ENCODE results near the gene LRMDA.

DNA sequence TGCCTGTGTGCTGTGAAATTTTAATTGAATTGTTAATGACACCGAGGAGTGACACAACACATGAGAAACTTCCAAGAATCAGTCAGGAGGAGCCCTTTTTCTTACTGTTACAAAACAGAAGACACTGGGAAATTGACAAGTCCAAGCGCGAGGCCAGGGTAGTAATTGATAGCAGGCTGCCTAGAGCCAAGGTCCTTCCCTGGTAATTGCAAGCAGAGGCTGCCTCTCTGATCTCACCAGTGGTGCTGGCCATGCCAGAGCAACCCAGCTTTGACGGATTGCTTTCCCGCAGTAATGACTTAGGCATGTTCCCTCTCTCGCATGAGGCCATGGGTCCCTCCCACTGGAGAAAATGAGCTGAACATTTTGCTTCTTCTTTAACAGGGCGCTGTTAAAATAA lies 111.5 kb downstream of the LRMDA start:
- TF ChIP-seq, protein P1, sequence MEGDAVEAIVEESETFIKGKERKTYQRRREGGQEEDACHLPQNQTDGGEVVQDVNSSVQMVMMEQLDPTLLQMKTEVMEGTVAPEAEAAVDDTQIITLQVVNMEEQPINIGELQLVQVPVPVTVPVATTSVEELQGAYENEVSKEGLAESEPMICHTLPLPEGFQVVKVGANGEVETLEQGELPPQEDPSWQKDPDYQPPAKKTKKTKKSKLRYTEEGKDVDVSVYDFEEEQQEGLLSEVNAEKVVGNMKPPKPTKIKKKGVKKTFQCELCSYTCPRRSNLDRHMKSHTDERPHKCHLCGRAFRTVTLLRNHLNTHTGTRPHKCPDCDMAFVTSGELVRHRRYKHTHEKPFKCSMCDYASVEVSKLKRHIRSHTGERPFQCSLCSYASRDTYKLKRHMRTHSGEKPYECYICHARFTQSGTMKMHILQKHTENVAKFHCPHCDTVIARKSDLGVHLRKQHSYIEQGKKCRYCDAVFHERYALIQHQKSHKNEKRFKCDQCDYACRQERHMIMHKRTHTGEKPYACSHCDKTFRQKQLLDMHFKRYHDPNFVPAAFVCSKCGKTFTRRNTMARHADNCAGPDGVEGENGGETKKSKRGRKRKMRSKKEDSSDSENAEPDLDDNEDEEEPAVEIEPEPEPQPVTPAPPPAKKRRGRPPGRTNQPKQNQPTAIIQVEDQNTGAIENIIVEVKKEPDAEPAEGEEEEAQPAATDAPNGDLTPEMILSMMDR (IDR thresholded peaks at IDR 0.05) = no peak
- TF ChIP-seq POLR2A (IDR thresholded peaks at IDR 0.05) = no peak
